Stimulated activated CD8-positive, alpha-beta memory T cell treated with anti-CD3 and anti-CD28 coated beads, Interleukin-15, amount 100 ng/mL, for 24 hours (primary cell): ENCODE data around the gene CAPN1.
"Not testable (repeated sequence)": the region's sequence is repeated elsewhere in the genome, so short reads cannot be mapped to it uniquely, and the experiment has no call there.

Experiments
- DNase-seq: peaks from one replicate; pipeline ENCODE4 v3.0.0-alpha.2; 2020; ENCODE audit warnings: low read depth

CAPN1 gene

DNA sequence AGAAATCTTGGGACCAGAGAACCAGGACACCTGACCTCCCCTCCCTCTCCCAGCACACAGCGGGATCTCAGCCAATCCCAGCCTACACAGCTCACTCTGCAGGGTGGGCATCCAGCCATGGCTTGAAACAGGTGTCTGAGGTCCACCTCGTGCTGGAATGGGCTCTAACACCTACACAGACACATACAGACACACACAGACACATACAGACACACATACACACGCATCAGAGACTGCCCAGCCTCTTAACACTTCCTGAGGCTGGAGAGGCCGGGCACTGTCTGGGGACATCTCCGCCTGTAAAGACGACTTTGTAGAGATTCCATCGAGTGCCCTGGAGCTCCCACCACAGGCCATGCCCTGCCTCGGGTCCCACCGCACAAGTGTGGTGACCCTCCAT, 36.7 kb downstream of the CAPN1 start:
- no peak for DNase-seq

DNA sequence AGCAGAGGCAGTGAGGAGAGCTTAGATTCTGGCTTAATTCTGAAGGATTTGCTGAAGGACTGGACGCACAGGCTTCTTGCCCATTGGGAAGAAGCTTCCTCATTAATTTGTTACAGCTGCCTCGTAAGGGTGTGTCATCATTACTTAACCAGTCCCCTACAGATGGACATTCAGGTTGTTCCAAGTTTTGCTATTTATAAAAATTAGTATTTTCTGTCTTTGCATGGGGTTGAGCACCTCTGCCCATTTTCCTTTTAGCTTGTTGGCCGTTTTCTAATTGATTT, 38.1 kb downstream of the CAPN1 start:
- DNase-seq, result no peak

DNA sequence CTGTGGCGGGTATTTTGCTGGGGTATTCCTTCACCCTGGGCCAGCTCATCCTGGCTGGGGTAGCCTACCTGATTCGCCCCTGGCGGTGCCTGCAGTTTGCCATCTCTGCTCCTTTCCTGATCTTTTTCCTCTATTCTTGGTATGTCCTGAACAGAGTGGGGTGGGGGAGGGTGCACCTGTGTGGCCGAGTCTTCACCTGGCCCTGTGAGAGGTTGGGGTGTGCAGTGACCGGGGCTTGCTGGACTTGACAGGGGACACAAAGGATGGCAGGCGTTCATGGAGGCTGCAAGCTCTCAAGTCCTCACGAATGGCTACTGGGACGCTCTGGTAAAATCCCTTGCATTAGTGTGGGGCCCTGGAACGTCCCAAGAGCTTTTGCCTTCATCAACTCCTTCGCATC, 39.3 kb downstream of the CAPN1 start:
- DNase-seq, result no peak

DNA sequence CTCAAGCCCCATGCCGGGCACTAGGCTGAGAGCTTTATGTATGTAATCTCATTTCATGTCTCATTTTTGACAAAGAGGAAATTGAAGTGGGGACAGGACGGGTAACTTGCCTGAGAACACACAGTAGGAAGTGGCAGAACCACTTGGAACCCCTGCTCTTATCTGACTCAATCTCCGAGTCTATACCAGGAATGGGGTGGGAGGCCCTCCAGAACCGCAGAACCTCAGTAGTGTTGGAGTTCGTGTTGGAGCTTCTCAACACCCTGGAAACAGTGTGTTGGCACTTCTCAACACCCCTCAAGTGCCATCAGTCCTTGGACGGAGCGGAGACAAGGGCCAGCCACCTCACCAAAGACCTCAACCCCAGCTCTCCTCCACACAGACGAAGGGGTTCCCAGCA, 41.3 kb downstream of the CAPN1 start:
- no peak for DNase-seq

DNA sequence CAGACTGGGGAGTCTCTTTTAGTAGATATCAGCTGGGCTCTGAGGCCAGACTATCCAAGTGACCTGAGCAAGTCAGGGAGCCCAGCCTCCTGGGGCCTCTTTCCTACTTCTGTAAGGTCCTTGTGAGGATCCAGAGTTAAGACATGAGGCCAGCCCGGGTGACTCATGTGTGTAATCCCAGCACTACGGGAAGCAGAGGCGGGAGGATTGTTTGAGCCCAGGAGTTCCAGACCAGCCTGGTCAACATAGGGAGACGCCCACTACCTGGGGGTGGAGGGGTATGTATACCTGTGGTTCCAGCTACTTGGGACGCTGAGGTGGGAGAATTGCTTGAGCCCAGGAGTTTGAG, 43.2 kb downstream of the CAPN1 start:
- DNase-seq, result no peak

DNA sequence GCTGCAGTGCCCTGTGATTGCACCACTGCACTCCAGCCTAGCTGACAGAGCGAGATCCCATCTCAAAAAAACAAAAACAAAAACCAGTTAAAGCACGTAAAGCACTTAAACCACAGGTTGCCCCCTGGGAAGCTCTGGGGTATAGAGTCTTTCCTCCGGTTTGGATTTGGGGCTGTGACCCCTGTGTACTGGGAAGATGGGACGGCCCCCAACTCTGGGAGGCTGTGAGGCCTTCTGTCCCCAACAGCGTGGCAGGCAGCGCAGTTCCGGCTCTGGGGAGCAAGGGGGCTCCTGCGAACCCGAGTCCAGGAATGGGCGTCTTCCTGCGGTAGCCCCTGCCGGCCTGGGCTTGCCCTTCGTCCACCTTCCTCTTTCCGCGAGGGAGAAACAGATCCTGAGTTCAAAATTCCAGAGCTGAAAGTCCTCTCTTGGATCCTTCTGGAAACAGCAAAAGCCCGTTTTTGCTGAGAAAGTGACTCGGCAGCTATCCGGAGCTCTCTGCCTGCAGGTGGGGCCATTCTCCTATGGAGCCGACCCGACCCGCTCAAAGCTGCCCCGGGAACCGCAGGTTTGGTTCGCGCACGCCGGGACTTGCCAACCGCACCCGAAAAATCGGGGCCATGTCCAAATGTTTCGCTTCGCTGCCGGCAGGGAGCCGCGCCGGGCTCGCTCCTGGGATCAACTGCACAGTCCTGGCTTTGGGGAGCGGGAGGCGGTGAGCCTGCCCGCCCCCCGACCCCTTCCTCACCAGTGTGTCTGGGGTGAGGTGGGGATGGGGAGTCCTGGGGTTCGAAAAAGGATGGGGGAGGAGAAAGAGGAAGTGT, 43.8 kb downstream of the CAPN1 start:
- no peak for DNase-seq

DNA sequence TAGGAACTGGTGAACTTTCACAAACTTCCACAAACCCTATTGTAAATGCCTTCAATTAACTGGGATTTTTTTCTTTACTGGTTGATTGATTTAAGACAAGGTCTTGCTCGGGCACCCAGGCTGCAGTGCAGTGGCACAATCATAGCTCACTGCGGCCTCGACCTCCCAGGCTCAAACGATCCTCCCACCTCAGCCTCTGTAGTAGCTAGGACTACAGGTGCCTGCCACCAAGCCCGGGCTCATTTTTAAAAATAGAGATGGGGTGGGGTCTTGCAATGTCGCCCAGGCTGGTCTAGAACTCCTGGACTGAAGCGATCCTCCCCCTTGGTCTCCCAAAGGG, 44.3 kb downstream of the CAPN1 start:
- DNase-seq, result no peak

DNA sequence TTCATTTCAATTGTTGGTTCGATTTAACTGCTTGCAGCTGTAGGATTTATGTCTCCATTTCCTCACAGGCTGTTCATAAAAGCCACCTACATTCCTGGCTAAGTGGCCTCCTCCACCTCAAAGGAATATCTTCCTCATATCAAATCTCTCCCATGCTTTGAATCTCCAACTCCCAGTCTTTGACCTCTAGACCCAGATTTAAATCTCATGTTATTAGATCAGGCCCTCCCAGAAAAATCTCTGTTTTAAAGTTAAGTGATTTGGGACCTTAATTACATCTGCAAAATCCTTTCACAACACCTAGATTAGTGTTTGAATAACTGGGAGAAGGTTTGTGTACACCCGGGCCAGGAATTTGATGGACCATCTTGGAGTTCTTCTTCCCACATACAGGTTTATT, 46.2 kb downstream of the CAPN1 start:
- DNase-seq, result no peak

DNA sequence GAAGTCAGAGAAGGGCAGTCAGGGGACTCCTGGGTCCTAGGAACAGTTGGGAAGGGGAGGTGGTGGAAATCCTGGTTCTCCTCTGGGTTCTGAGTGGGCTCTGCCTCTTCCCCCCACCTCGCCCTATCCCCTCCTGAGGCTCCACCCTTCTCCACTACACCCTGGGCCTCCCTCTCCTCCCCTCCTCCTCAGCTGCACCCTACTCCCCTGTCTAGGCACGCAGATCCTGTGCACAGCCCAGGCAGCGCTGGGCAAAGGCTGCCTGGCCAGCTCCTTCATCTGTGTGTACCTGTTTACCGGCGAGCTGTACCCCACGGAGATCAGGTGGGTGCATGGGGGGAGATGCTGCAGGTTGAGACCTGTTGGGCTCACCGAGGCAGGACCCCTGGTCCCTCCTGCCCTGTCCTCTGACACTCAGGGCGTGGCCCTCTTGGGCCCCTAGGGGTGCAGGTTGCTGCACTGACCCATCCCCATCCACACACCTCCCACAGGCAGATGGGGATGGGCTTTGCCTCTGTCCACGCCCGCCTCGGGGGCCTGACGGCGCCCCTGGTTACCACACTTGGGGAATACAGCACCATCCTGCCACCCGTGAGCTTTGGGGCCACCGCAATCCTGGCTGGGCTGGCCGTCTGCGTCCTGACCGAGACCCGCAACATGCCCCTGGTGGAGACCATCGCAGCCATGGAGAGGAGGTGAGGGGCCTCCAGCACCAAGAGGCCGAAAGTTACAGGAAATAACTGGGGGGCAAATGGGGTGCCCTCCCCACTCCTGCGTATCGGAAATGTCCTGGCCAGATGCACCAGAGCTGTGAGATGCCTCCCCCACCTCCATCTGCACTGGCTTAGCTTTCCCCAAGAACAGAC, 54.7 kb downstream of the CAPN1 start:
- DNase-seq, result no peak

DNA sequence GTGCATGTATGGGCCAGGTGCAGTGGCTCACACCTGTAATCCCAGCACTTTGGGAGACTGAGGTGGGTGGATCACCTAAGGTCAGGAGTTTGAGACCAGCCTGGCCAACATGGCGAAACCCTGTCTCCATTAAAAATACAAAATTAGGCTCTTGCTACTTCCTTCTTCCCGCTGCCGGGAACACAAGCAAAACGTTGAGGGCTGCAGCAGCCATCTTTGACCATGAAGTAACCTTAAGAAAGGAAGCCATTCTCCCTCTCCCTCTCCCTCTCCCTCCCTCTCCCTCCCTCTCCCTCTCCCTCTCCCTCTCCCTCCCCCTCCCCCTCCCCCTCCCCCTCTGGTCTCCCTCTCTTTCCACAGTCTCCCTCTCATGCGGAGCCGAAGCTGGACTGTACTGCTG, 56.6 kb downstream of the CAPN1 start:
- not testable (repeated sequence) for DNase-seq

DNA sequence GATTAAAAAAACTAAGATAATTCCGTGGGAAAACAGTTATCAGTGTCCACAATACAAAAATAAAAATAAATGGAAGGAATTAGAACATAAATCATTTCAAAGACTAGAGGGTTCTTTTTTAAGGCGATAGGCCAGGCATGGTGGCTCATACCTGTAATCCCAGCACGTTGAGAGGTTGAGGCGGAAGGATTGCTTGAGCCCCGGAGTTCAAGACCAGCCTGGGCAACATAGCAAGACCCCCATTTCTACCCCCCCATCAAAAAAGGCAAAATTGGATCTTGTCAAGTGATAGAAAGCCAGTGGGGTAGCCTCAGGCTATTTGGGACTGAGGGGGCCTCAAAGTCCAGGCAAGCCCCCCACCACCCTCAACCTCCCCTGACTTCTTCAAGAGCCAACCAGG, 59.4 kb downstream of the CAPN1 start:
- no peak for DNase-seq

DNA sequence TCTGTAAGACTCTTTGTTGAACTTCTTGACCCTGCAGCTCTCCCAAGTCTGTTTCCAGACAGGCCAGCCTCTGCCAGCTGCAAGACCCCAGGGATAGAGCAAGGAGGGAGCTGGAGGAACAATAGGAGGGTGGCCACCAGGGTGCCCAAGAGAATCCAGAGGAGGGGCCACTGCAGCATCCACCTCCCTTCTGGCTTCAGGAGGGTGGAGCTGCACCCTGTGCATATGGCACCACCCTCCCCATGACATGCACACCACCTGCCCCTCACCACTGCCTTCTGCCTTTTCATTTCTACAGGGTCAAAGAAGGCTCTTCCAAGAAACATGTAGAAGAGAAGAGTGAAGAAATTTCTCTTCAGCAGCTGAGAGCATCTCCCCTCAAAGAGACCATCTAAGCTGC, 60.0 kb downstream of the CAPN1 start:
- no peak for DNase-seq

DNA sequence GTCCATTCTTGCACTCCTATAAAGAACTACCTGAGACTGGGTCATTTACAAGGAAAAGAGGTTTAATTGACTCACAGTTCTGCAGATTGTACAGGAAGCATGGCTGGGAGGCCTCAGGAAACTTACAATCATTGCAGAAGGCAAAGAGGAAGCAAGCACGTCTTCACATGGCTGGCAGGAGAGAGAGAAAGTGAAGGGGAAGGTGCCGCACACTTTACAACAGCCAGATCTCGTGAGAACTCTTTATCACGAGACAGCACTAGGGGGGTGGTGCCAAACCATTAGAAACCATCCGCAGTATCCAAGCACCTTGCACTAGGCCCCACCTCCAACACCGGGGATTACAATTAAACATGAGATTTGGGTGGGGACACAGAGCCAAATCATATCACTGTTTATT, 60.7 kb downstream of the CAPN1 start:
- DNase-seq, result no peak

DNA sequence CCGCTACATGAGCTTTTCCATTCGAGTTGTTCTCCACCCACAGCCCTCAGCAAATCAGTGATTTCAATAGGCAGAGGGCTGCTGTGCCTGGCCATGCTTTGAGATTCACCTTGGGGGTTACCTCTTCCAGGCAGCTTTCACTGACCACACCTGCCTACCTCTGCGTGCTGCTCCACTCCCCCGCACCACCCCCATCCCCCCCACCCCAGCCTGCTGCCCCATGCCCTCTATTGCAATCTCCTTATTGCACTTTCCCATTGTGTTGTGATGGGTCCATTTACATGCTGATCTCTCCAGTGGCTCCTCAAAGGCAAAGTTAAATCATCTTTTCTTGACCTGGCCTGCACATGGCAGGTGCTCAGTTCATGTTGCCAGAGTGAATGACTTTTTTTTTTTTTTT, 62.1 kb downstream of the CAPN1 start:
- DNase-seq, result no peak

DNA sequence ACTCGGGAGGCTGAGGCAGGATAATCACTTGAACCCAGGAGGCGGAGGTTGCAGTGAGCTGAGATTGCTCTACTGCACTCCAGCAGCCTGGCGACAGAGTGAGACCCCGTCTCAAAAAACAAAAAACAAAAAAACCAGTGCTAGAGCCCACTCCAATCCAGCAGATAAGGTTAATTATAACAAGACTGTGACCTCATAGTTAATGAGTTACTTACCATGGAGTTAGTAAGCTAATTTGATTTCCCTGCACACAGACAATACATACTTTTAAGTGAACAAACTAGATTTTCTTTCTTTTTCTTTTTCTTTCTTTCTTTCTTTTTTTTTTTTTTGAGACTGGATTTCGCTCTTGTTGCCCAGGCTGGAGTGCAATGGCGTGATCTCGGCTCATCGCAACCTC, 63.3 kb downstream of the CAPN1 start:
- not testable (repeated sequence) for DNase-seq

DNA sequence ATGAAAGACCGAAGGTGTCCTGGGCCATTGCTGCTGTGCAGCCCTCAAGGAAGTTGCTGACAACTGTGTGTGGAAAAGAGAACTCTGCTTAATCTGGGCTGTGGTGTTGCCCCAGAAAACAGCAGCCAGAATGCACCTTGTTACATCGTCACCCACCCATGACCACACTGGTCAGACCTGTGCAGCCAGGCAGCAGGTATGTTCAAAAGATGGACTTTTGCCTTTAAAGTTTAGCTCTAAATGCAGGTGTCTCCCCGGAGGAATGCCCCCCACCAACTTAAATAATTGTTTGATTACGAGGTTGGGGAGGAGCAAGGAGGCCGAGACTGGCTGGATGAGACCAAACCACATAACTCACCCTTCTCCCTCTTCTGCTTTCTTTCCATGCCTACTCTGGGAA, 64.8 kb downstream of the CAPN1 start:
- DNase-seq, result no peak

DNA sequence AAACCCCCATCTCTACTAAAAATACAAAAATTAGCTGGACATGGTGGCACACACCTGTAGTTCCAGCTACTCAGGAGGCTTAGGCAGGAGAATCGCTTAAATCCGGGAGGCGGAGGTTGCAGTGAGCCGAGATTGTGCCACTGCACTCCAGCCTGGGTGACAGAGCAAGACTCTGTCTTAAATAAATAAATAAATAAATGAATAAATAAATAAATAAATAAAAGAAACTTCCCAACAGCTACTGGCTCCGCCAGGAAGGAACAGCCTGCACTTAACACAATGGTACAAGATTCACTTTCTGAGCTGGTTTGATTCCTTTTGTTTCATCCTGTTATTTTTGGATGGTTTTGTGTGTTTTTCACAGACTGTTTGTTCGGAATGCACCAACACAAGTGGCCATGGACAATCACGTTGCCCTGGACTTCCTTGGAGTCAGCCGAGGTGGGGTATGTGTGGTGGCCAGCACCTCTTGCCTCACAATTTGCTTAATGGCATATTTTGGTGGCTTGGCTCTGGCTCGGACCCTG, 66.5 kb downstream of the CAPN1 start:
- DNase-seq, result not testable (repeated sequence)

DNA sequence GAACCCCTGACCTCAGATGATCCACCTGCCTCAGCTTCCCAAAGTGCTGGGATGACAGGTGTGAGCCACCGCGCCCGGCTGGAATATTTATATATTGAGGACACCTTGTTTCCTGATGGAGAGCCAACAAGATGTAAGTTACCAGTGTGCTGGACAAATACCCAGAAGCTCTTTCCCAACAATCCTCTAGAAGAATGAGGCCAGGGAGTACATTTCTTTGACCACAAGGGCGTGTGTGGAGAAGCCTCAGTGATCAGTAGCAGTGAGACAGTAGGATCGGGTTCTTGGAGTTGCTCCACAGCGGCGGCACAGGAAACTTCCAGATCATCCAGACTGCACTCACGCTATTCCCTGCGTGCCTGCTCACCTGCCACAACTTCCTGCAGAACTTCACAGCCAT, 69.7 kb downstream of the CAPN1 start:
- DNase-seq, result no peak

DNA sequence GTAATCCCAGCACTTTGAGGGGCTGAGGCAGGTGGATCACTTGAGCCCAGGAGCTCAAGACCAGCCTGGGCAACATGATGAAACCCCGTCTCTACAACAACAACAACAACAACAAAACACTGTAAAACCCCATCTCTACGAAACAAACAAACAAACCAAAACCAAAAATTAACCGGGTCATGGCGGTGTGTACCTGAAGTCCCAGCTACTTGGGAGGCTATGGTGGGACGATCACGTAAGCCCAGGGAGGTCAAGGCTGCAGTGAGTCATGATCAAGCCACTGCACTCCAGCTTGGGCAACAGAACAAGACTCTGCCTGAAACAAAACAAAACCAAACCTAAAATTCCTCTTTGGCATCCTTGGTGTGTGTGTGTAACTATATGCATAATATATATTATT, 73.0 kb downstream of the CAPN1 start:
- no peak for DNase-seq

DNA sequence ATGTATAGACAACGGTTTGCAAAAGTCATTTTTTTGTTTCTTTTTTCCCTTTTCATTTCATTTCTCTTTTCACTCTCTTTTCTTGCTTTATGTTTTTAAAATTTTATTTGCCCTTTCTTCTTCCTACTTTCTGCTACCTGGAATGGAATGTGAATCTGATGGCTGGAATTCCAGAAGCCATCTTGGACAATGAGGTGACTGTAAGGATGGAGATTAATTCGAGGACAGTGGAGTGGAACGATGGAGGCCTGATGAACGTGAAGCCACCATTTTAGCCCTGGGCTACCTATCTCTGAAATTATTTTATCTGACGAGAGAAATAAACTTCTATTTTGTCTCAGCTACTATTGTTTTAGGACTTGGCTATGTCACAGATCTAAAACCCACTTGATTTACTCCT, 77.3 kb downstream of the CAPN1 start:
- no peak for DNase-seq

DNA sequence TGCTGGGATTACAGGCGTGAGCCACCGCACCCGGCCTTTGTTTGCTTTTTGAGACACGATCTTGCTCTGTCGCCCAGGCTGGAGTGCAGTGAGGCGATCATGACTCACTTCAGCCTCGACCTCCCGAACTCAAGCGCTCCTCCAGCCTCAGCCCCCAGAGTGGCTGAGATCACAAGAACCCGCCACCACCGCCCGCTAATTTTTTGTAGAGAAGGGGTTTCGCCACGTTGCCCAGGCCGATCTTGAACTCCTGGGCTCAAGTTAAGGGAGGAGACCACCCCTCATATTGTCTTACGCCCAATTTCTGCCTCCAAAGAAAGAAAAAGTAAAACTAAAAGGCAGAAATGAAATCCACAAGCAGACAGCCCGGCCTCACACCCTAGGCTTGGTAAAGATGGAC, 78.6 kb downstream of the CAPN1 start:
- no peak for DNase-seq

DNA sequence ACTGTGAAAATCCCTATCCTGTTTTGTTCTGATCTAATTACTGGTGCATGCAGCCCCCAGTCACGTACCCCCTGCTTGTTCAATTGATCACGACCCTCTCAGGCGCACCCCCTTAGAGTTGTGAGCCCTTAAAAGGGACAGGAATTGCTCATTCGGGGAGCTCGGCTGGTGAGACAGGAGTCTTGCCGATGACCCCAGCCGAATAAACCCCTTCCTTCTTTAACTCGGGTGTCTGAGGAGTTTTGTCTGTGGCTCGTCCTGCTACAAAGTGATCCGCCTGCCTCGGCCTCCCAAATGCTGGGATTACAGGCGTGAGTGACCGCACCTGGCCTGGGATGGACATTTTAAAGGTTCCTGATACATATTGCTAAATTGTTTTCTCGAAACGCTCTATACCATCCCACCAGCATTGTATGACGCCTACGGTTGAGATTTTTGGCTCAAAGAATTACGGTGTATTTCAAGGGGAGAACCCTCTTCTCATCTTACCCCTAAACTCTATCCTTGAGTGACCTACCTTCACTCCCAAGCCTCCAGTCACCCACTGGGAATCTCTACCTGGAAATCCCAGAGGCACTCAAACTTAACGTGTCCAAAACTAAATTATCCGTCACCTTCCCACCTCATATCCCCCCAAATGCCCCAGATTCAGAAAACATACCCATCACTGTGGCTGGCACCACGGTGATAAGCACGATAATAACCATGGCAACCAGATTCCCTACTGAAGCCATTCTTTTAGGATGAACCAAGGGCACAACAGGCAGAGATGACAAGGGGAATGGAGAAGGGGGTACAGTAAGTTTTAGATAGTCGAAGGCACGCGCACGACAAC, 79.2 kb downstream of the CAPN1 start:
- DNase-seq, result no peak
